Measurements from ENCODE around the gene TELO2.

DNA sequence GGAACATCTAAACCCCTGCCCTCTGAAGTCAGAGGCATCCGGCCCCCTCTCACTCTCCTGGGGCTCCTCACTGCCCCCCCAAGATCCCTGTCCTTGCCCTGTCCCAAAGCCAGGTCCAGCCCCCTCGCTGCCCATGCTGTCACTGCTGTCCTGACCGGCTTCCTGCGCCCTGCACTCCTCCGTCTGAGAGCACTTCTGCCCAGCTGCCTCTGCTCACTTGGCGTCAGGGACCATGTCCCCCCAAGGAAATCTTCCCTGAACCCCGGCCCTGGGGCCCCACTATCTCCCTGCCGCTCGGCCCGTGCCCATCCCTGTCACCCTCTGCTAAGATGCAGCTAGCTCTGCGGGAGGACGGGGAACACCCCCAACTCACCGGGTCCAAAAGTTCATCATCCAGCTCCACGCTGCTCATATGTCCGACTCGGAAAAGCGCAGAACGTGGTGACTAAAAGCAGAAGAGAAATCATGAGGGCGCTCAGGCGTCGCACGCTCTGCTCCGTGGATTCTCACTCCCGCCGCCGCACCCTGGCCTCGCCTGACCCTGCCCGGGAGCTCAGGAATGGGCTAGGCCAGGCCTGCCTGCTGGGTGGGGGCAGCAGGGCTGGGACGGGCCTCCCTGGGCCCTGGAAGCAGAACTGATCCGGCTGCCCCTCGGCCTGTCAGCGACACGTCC, 28.1 kb upstream of the TELO2 start:
- TF ChIP-seq, protein P1, sequence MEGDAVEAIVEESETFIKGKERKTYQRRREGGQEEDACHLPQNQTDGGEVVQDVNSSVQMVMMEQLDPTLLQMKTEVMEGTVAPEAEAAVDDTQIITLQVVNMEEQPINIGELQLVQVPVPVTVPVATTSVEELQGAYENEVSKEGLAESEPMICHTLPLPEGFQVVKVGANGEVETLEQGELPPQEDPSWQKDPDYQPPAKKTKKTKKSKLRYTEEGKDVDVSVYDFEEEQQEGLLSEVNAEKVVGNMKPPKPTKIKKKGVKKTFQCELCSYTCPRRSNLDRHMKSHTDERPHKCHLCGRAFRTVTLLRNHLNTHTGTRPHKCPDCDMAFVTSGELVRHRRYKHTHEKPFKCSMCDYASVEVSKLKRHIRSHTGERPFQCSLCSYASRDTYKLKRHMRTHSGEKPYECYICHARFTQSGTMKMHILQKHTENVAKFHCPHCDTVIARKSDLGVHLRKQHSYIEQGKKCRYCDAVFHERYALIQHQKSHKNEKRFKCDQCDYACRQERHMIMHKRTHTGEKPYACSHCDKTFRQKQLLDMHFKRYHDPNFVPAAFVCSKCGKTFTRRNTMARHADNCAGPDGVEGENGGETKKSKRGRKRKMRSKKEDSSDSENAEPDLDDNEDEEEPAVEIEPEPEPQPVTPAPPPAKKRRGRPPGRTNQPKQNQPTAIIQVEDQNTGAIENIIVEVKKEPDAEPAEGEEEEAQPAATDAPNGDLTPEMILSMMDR (IDR thresholded peaks at IDR 0.05) = no peak
- no peak for TF ChIP-seq POLR2A (IDR thresholded peaks at IDR 0.05)
